ENCODE results near the gene ELL2. TPM values are rescaled to one million over a fixed set of nuclear protein-coding genes. Genes with fewer than 3 reads are reported as not detected.

Gene ELL2
- total and polyA plus RNA-seq, 9 of the 15 experiments (the other 6 are each of a cell fraction or from before 2014, with no cell fraction given): 4.3 to 18.3 (median 14.5) TPM

DNA sequence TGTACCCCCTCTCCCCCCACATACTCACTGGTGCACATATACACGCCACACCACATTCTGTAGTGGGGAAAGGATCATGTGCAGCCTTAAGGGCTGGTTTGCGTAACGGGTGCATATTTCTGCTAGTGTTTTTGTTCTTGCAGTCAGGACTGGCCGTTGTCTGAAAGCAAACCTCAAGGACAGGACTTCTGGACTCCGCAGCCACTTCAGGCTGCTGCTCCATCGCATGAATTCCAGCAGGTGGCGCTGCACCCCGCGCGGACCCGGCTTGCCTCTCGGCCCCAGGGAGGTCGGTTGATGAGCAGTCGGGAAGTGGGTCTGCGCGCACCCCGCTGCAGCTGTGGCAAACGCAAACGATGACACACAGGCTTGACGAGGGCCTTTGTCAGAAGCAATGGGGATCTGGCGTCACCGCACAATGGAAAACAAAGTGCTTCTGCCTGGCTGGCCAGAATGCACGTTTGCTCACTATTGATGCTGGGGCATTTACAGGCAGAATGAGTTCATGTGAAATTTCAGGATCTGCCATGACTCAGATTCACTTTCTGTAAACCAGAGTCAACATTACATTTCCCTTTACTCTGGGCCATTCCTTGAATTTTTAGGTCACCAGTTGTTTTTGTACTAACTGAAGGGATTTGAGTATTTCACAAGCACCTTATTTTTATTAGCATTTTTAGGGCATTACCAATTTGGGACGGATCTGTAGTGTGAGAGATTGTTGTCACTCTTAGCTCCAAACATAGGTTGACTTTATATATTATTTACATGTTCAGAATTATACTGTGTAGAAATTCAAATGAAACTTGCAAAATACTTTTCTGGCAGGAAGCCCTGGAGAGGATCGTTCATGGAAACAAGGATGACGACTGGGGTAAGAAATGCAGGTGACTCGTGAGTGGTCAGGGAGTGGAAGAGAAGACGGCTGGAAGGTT, 102.7 kb downstream of the ELL2 start (continued):
- TF ChIP-seq CBX8 (IDR thresholded peaks at IDR 0.05; ENCODE audit: borderline replicate concordance, extremely low read depth, low read depth, low read length, poor library complexity, severe bottlenecking) (no peak), SETDB1 (IDR thresholded peaks at IDR 0.05; ENCODE audit: low read length) (no peak), ZNF23 (CRISPR knock-in tag; IDR thresholded peaks at IDR 0.05) (no peak), ZNF551 (CRISPR knock-in tag; IDR thresholded peaks at IDR 0.05) (no peak), HDAC3 (IDR thresholded peaks at IDR 0.05; ENCODE audit: borderline replicate concordance, partially characterized antibody) (no peak), TCF7L2 (IDR thresholded peaks at IDR 0.05; ENCODE audit: low read depth, low read length) (no peak), NFRKB (IDR thresholded peaks at IDR 0.05; ENCODE audit: low read depth) (no peak), KAT8 (IDR thresholded peaks at IDR 0.05; ENCODE audit: low read depth) (no peak), SMAD3 (CRISPR knock-in tag; conservative IDR thresholded peaks at IDR 0.05) (no peak), BHLHE40 (IDR thresholded peaks at IDR 0.05; ENCODE audit: low read length) (0 out of 2 replicates have a peak, but pooled peaks have one; percentile 19), ZEB2 (IDR thresholded peaks at IDR 0.05) (no peak), ZNF124 (CRISPR knock-in tag; IDR thresholded peaks at IDR 0.05) (no peak), ZNF311 (CRISPR knock-in tag; IDR thresholded peaks at IDR 0.05) (no peak), CBX5 (IDR thresholded peaks at IDR 0.05; ENCODE audit: borderline replicate concordance, low read depth) (no peak), ZC3H8 (IDR thresholded peaks at IDR 0.05) (no peak), HINFP (tag; conservative IDR thresholded peaks at IDR 0.05; ENCODE audit: low read depth) (no peak)

All from K562 (cell line).